ENCODE results near the gene GRIN3A. TPM values are rescaled to one million over a fixed set of nuclear protein-coding genes. Genes with fewer than 3 reads are reported as not detected.

The GRIN3A gene
- total RNA-seq, 4 donors from 2014 or later = 0.21 TPM; not detected in 3

DNA sequence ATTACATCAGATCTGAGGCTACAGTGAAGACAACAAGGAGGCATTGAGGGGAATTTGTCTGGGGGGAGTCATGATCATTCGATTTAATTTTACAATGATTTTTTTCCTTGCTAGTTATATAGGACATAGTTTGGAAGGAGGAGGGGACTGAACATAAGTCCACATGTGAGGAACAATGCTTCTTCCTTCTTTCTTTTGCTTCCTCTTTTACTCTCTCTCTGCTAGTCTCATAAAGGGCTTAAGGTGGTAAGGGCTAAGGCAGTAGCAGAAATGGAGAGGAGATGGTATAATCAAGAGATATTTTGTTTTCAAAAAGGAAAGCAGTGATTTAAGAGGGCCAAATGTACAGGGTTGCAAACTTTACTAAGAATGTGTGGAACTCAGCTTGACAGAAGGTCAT, 64.3 kb downstream of the GRIN3A start:
- DNase-seq (ENCODE audit: low spot score in 2 of 2) = no peak
- WGBS = 79% methylated on average over 1 of the region's 1 CpG
- Histone ChIP-seq H3K27ac (no peak overlapping the region), H3K4me1 (no peaks in the 10 kb centered on the region), H3K9me3 (no peaks in the 10 kb centered on the region), H3K36me3 (no peaks in the 10 kb centered on the region), H3K4me3 (no peak overlapping the region), H3K27me3 (no peaks in the 10 kb centered on the region)
- TF ChIP-seq POLR2A (IDR thresholded peaks at IDR 0.05) = no peak
- TF ChIP-seq POLR2AphosphoS5 (IDR thresholded peaks at IDR 0.05) = no peak
- TF ChIP-seq, protein P1, sequence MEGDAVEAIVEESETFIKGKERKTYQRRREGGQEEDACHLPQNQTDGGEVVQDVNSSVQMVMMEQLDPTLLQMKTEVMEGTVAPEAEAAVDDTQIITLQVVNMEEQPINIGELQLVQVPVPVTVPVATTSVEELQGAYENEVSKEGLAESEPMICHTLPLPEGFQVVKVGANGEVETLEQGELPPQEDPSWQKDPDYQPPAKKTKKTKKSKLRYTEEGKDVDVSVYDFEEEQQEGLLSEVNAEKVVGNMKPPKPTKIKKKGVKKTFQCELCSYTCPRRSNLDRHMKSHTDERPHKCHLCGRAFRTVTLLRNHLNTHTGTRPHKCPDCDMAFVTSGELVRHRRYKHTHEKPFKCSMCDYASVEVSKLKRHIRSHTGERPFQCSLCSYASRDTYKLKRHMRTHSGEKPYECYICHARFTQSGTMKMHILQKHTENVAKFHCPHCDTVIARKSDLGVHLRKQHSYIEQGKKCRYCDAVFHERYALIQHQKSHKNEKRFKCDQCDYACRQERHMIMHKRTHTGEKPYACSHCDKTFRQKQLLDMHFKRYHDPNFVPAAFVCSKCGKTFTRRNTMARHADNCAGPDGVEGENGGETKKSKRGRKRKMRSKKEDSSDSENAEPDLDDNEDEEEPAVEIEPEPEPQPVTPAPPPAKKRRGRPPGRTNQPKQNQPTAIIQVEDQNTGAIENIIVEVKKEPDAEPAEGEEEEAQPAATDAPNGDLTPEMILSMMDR (IDR thresholded peaks at IDR 0.05) = no peak
- TF ChIP-seq EP300 (IDR thresholded peaks at IDR 0.05) = no peak

DNA sequence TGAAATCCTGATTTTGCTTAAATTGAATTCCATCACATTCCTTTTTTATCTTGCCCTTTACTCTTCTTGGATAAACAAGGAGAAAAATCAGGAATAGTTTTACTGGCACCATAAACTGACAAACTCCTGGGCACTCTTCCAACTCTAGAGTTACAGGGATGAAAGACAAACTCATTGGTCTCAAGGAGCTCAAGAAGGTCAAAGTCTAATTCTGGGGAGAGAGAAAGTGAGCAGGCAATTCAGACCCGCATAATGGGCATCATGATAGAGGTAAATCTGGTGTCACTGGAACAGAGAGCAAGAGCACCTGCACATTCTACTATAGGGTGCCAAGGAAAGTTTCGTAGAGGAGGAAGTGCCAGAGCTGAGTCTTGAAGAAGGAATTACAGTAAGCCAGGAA, 64.8 kb downstream of the GRIN3A start:
- no peaks in the 10 kb centered on the region for H3K4me1 ChIP-seq
- no peaks in the 10 kb centered on the region for H3K36me3 ChIP-seq
- TF ChIP-seq POLR2A (IDR thresholded peaks at IDR 0.05) = no peak
- no peak for TF ChIP-seq EP300 (IDR thresholded peaks at IDR 0.05)
- TF ChIP-seq, protein P1 (IDR thresholded peaks at IDR 0.05) = no peak
- TF ChIP-seq POLR2AphosphoS5 (IDR thresholded peaks at IDR 0.05) = no peak
- H3K4me3 ChIP-seq = no peak overlapping the region
- no peaks in the 10 kb centered on the region for H3K9me3 ChIP-seq
- no peak for DNase-seq (ENCODE audit: low spot score in 2 of 2)
- H3K27ac ChIP-seq = no peak overlapping the region
- WGBS = 79% methylated on average over 2 of the region's 2 CpGs
- H3K27me3 ChIP-seq = no peaks in the 10 kb centered on the region

DNA sequence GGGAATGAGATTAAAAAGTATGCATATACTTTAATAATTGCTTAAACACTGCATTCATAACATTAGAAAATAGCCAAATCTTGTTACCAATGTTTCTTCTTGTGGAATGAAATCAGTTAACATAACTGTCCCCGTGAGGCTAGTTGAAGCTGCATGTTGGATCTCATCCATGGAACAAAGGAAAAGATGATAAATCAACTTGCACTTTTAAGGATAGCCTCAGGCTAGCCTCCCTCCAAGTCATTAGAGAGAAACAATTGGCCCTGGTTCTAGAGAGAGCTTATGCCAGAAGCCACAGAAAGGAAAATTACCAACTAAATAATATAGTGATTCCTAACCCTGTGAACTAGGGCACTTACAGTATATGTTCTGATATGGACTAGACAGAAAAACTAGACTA, 66.9 kb downstream of the GRIN3A start:
- H3K4me3 ChIP-seq = no peak overlapping the region
- no peak for DNase-seq (ENCODE audit: low spot score in 2 of 2)
- H3K9me3 ChIP-seq = no peaks in the 10 kb centered on the region
- H3K27me3 ChIP-seq = no peaks in the 10 kb centered on the region
- no peaks in the 10 kb centered on the region for H3K4me1 ChIP-seq
- no peak for TF ChIP-seq POLR2AphosphoS5 (IDR thresholded peaks at IDR 0.05)
- TF ChIP-seq EP300 (IDR thresholded peaks at IDR 0.05) = no peak
- TF ChIP-seq, protein P1 (IDR thresholded peaks at IDR 0.05) = no peak
- H3K27ac ChIP-seq = no peak overlapping the region
- WGBS = 7% methylated on average over 1 of the region's 1 CpG
- H3K36me3 ChIP-seq = no peaks in the 10 kb centered on the region

DNA sequence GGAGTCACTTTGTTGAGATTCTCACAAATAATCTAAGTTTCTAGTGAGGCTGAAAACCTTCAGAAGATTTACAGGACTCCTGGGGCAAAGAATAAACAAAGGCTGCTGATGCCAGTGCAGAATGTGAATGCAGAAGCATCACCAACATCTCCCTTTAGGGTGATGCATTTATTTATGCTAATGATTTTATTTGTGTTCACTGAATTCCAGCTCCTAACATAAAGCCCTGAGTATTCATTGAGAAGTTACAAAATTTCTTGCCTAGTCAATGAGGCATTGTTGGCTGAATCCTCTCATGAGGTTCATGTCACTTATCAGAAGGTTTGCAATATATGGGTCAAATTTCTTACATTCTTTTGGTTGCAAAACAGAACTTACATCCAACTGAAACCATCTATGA, 70.0 kb downstream of the GRIN3A start:
- H3K9me3 ChIP-seq = no peaks in the 10 kb centered on the region
- no peaks in the 10 kb centered on the region for H3K36me3 ChIP-seq
- H3K27ac ChIP-seq = no peak overlapping the region
- DNase-seq (ENCODE audit: low spot score in 2 of 2) = no peak
- TF ChIP-seq, protein P1 (IDR thresholded peaks at IDR 0.05) = no peak
- TF ChIP-seq POLR2A (IDR thresholded peaks at IDR 0.05) (no peak), POLR2AphosphoS5 (IDR thresholded peaks at IDR 0.05) (no peak), EP300 (IDR thresholded peaks at IDR 0.05) (no peak)
- H3K27me3 ChIP-seq = no peaks in the 10 kb centered on the region
- H3K4me1 ChIP-seq = no peaks in the 10 kb centered on the region
- no peak overlapping the region for H3K4me3 ChIP-seq

DNA sequence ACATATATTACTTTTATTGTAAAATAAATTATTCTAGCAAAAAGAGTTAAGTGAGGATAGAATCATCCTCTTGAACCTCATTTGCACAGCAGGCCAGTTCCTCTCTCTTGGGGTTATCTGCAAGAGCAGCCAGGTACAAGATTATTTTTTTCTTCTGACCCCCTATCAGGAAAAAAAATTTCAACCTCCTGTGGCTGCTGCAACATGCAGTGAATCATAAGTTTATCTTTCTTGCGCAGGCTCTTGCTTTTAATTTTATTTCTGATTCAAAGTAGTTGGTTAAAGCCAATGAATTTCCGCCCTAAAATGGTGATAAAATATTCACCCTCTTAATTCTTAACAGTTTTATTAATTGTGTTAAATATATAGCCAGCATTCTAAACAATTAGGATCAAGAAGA, 74.0 kb downstream of the GRIN3A start:
- H3K27ac ChIP-seq = no peak overlapping the region

More for the DNA sequence above, 74.0 kb downstream of the GRIN3A start:
- 74% methylated on average over 2 of the region's 2 CpGs for WGBS
- no peaks in the 10 kb centered on the region for H3K9me3 ChIP-seq
- H3K27me3 ChIP-seq = no peaks in the 10 kb centered on the region
- no peaks in the 10 kb centered on the region for H3K4me1 ChIP-seq
- H3K4me3 ChIP-seq = no peak overlapping the region
- DNase-seq (ENCODE audit: low spot score in 2 of 2) = no peak
- TF ChIP-seq POLR2A (IDR thresholded peaks at IDR 0.05) = no peak
- TF ChIP-seq POLR2AphosphoS5 (IDR thresholded peaks at IDR 0.05) = no peak
- no peak for TF ChIP-seq EP300 (IDR thresholded peaks at IDR 0.05)
- TF ChIP-seq, protein P1 (IDR thresholded peaks at IDR 0.05) = no peak
- H3K36me3 ChIP-seq = no peaks in the 10 kb centered on the region
